ENCODE data around the gene ADRA2B. TPM values are rescaled to one million over a fixed set of nuclear protein-coding genes. Genes with fewer than 3 reads are reported as not detected.
"Not testable (repeated sequence)": the region's sequence is repeated elsewhere in the genome, so short reads cannot be mapped to it uniquely, and the experiment has no call there.

The ADRA2B gene
- total and polyA plus RNA-seq, 2 donors (not counting 1 experiment from before 2014, with no cell fraction given): 0.07 TPM; not detected in 1

DNA sequence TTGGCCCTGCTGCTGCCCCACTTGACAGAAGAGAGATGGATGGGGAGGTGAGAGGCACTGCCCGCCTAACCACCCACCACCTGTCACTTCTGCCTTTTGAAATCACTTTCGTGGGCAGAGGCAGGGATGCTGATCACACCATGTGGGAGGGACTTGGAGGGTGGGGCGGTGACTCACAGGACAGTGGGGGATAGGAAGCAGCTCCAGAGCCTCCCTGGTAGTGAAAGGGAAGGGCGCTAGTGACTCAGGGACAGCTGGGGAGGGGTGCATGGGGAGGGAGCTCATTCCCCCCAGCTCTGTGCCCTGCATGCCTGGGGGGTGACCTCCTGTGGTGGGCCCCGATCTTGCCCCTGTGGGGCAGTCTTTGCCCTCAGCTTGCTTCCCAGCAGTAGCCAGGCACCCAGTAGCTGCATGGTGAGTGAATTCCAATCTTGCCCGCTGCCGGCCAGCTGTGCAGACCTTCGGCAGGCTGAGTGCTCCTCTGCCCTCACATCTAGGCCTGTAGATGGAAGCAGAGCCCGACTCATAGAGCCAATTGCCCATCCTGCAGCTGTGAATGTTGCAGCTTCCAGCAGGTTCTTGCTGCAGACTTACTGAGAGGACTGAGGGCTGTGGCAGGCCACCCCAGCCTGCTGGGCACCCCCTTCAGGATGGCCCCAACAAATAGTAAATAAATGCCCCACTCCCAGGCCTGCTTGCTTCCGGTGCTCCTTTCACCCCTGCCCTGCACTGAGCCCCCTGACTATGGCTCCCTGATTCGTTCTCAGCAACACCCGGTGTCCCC, 53.1 kb downstream of the ADRA2B start:
- not testable (repeated sequence) for H3K4me2 ChIP-seq (ENCODE audit: extremely low read depth, insufficient read depth, low read length); H3K9me3 ChIP-seq (ENCODE audit: control insufficient read depth, insufficient read depth, low read depth, low read length); H3K27ac ChIP-seq (ENCODE audit: insufficient read depth, low read length); H2AFZ ChIP-seq (ENCODE audit: low read length); H3K4me3 ChIP-seq (replicated peaks in 1 of 4; ENCODE audit: control extremely low read depth in 1 of 4, insufficient read depth in 1 of 4, low read depth in 3 of 4, low read length in 4 of 4); H3K4me1 ChIP-seq (ENCODE audit: control insufficient read depth, extremely low read depth, insufficient read depth, low read length); H3K9ac ChIP-seq (ENCODE audit: insufficient read depth, low read length); H4K20me1 ChIP-seq (ENCODE audit: control insufficient read depth, extremely low read depth, insufficient read depth, low read length); H3K79me2 ChIP-seq (ENCODE audit: control insufficient read depth, insufficient read depth, low read length); H3K36me3 ChIP-seq (ENCODE audit: control insufficient read depth, insufficient read depth, low read length); H3K27me3 ChIP-seq (ENCODE audit: control insufficient read depth, insufficient read depth, low read length)
- DNase-seq (ENCODE audit: low read depth in 2 of 2): peak; percentile 73 to 76
- TF ChIP-seq, protein P1, sequence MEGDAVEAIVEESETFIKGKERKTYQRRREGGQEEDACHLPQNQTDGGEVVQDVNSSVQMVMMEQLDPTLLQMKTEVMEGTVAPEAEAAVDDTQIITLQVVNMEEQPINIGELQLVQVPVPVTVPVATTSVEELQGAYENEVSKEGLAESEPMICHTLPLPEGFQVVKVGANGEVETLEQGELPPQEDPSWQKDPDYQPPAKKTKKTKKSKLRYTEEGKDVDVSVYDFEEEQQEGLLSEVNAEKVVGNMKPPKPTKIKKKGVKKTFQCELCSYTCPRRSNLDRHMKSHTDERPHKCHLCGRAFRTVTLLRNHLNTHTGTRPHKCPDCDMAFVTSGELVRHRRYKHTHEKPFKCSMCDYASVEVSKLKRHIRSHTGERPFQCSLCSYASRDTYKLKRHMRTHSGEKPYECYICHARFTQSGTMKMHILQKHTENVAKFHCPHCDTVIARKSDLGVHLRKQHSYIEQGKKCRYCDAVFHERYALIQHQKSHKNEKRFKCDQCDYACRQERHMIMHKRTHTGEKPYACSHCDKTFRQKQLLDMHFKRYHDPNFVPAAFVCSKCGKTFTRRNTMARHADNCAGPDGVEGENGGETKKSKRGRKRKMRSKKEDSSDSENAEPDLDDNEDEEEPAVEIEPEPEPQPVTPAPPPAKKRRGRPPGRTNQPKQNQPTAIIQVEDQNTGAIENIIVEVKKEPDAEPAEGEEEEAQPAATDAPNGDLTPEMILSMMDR (conservative IDR thresholded peaks at IDR 0.05 in 1 of 2, IDR thresholded peaks at IDR 0.05 in 1 of 2; ENCODE audit: low read depth in 1 of 2, low read length in 2 of 2): peak; percentile 35 to 38

Other genes starting within 250 kb of the ADRA2B start
- gene ANKRD36C, start 124.7 kb downstream of the ADRA2B start, total RNA-seq: 31.1 and 32.9 TPM in 2 replicates
- 1.9 and 3.9 TPM in 2 replicates for gene ANKRD36C, start 124.7 kb downstream of the ADRA2B start, polyA plus RNA-seq
- gene GPAT2, start 81.7 kb downstream of the ADRA2B start, total RNA-seq: 2.8 and 3.9 TPM in 2 replicates
- 1.1 and 3.5 TPM in 2 replicates for gene GPAT2, start 81.7 kb downstream of the ADRA2B start, polyA plus RNA-seq
- gene ASTL, start 21.9 kb upstream of the ADRA2B start, total RNA-seq: not detected in 2 replicates
- gene ASTL, start 21.9 kb upstream of the ADRA2B start, polyA plus RNA-seq: not detected in 2 replicates
- 0.33 and 1.0 TPM in 2 replicates for gene DUSP2, start 28.9 kb upstream of the ADRA2B start, total RNA-seq
- gene DUSP2, start 28.9 kb upstream of the ADRA2B start, polyA plus RNA-seq: 0.17 and 0.26 TPM in 2 replicates
- gene STARD7, start 92.3 kb upstream of the ADRA2B start, total RNA-seq: 71.7 and 121 TPM in 2 replicates
- gene STARD7, start 92.3 kb upstream of the ADRA2B start, polyA plus RNA-seq: 109 and 114 TPM in 2 replicates
- gene TMEM127, start 149.4 kb upstream of the ADRA2B start, total RNA-seq: 15.2 and 20.8 TPM in 2 replicates
- gene TMEM127, start 149.4 kb upstream of the ADRA2B start, polyA plus RNA-seq: 48.0 and 54.8 TPM in 2 replicates
- 85.3 and 101 TPM in 2 replicates for gene CIAO1, start 149.7 kb upstream of the ADRA2B start, total RNA-seq
- gene CIAO1, start 149.7 kb upstream of the ADRA2B start, polyA plus RNA-seq: 57.4 and 67.8 TPM in 2 replicates
- 39.8 and 49.4 TPM in 2 replicates for gene SNRNP200, start 189.0 kb upstream of the ADRA2B start, total RNA-seq
- gene SNRNP200, start 189.0 kb upstream of the ADRA2B start, polyA plus RNA-seq: 65.0 and 102 TPM in 2 replicates
- 4.1 and 4.6 TPM in 2 replicates for gene ITPRIPL1, start 208.7 kb upstream of the ADRA2B start, total RNA-seq
- gene ITPRIPL1, start 208.7 kb upstream of the ADRA2B start, polyA plus RNA-seq: 2.0 and 2.6 TPM in 2 replicates
- 0.51 and 4.3 TPM in 2 replicates for gene NCAPH, start 219.2 kb upstream of the ADRA2B start, total RNA-seq
- 8.4 and 34.6 TPM in 2 replicates for gene NCAPH, start 219.2 kb upstream of the ADRA2B start, polyA plus RNA-seq